Subcutaneous adipose tissue (tissue), 4 donors: ENCODE data around the gene CFAP100. TPM values are rescaled to one million over a fixed set of nuclear protein-coding genes. Genes with fewer than 3 reads are reported as not detected.

Source experiments
- total RNA-seq, 4 donors: library from RNA; depleted of rRNA; stranded (reverse); fragments of >200 nt; gene quantifications; one replicate each; pipeline ENCODE4 v1.1.0, GENCODE V29; 2016
- TF ChIP-seq, protein P1 (sequence below): fragments of 450-650 bp; IDR thresholded peaks from one replicate; pipeline ENCODE4 v1.5.1; 2016; ENCODE audit warnings: low read depth, mild to moderate bottlenecking, control low read depth, antibody characterized with exemption, moderate library complexity

The CFAP100 gene
- total RNA-seq, 4 donors from 2014 or later: not detected

DNA sequence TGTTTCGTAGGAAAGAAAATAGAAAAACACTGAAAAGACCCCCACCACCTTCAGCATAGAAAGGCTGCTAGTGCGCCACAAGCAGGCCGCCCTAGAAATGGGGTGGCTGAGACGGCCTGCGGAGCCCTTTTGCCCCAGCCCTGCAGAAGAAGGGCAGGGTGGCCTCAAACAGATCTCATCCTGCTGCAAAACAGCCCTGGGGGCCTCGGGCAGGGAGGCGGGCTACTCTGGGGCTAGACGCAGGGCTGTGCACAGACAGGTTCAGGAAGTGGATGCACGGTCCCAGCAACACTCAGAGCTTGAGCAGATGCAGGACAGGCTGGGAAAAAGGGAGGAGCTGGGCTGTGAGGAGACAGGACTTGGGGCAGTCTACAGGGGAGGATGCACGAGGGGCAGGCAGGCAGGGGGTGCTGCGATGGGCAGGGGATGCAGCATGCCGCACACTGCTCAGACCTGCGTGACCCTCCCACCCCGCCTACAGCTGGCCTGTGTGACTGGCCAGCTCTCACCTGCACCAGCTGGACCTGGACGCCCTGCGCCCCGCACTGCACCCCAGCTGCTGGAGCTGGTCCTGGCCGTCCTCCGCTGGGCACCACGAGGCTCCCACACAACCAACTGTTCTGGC is 46.7 kb downstream of the CFAP100 start:
- TF ChIP-seq, protein P1, sequence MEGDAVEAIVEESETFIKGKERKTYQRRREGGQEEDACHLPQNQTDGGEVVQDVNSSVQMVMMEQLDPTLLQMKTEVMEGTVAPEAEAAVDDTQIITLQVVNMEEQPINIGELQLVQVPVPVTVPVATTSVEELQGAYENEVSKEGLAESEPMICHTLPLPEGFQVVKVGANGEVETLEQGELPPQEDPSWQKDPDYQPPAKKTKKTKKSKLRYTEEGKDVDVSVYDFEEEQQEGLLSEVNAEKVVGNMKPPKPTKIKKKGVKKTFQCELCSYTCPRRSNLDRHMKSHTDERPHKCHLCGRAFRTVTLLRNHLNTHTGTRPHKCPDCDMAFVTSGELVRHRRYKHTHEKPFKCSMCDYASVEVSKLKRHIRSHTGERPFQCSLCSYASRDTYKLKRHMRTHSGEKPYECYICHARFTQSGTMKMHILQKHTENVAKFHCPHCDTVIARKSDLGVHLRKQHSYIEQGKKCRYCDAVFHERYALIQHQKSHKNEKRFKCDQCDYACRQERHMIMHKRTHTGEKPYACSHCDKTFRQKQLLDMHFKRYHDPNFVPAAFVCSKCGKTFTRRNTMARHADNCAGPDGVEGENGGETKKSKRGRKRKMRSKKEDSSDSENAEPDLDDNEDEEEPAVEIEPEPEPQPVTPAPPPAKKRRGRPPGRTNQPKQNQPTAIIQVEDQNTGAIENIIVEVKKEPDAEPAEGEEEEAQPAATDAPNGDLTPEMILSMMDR: no peak

DNA sequence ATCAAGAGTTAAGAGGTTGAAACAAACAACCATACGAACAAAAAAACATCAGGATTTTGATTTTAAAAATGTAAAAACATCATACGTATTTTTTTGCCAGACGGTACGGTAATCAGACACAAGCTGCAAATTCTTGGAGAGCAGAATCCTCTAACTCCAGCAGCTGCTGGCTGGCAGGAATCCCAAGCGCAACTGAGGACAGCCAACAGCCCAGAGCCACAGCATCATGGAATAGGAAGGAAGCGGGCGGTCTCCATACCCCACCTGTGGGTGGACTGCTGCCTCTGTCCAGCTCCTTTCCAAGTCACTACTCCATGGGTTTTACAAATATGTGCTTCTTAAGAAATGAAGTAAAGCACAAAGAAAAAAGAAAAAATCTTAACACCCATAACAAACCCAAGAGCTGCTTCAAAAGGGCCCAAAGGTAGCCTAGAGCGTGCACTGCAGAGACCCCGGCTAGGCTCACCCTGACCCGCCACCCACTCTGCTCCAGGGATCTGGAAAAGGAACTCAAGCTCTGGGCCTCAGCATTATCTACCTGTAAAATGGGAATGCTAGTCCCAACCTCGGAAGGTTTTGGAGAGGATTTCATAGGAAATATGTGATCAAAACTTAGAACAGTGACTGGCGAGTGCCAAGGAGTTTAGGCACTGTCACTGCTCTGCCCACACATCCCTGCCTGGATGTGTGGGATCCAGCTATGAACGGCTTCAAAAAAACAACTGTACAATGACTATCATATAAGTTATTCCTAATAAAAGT is 47.6 kb downstream of the CFAP100 start:
- TF ChIP-seq, protein P1: no peak

DNA sequence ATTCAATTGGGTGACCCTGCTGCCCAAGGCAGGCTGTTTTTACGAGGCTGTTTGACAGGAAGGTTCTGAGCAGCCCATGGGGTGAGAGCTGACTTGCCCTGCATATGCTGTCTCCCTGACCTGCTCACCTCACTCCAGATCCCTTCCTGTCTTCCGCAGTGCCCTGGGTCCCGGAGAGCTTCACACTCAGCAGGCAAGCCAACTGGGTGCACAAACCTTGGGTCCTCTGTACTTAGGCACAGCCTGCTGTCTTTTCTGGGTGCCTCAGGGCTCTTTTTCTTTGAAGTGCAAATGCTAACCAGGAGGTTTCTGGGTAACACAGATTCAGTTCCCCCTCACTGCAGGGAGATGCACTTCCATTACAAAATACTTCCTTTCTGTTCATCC is 48.1 kb downstream of the CFAP100 start:
- TF ChIP-seq, protein P1: no peak

DNA sequence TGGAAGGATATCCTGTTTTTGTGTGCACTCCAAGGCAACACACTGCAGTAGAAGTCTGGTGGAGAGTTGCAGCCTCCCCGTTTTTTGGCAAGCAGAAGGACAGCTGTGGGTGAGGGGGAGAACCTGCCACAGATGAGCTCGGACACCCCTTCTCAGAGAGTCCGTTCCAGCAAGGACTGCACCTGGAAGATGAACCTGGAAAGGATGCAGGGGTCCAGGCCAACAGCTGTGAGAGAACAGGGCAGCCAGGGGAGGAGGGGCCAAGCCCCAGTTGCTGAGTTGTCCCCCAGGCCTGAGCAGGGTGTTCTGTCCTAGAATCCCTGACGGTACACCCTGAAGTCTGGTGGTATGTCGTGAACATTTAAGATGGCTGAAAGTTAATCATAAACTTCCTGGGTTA is 50.8 kb downstream of the CFAP100 start:
- TF ChIP-seq, protein P1: no peak

DNA sequence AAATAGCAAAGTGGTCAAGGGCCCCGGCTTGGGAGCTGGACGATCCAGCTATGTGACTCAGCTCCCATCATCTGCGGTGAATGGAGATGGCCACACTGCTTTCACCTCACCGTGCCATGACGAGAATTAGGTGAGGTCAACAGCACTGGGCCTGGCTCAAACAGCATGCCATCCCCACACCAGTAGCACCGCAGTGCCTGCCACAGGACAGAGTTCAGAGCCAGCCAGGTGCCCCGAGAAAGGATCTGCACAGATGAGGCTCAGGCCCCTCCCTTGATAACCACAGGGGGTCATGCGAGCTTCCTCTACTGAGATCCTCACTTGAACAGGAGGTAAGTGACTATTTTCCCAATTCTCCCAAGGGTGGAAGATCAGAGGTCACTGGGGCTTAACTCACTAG is 51.6 kb downstream of the CFAP100 start:
- TF ChIP-seq, protein P1: no peak

DNA sequence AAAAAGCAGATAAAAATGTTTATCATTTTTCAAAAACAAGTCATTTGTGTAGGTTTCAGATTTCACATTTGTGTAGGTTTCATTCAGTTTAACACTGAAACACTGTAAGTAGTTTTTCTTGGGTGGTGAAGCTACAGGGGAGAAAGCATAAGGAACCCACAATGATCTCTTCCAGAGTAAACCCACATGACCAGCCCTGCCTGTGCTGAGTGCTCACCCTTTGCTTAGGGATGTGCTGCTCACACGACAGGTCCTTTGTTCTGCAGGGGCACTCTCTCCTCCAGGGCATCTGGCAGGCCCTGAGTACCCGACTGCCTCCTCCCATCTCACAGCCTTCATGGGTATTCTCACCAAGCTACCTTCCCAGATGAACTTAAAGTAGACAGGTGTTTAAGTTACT is 52.1 kb downstream of the CFAP100 start:
- TF ChIP-seq, protein P1: no peak

DNA sequence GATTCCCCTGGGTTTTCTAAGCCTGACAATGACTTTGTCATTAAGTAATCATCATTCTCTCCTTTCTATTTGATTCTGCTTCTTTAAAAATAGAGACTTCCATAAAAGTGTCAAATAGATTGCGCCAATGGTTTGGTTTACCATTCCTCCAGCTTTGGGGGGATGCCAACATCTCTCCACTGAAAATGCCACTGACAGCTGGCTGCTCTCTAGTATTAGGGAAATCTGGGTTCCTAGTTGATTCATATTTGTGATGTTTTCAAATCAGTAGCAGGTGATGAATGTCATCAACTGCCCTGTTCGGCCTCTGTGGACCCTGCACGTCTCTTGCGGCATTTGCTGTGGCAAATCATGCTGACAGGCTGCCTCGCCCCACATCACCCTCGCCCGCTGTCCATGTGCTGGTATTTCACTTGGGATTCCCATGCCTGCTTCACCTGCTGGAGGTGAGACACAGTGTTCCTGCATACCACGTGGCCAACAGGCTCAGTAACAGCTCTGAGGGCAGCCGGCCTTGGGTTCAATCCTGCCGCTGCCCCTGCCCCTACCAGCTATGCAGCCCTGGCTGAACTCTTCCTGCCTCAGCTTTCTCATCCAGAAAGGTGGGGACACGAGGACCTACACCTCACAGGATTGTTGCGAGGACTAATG is 52.9 kb downstream of the CFAP100 start:
- TF ChIP-seq, protein P1: no peak
